BJ (cell line): ENCODE results near the gene SIRPA. TPM values are rescaled to one million over a fixed set of nuclear protein-coding genes. Genes with fewer than 3 reads are reported as not detected.

Experiments used
- CTCF ChIA-PET: fragments of 350-600 bp; formaldehyde crosslinking; extraction: SDS; loops from one replicate; lab custom pipeline; 2021; ENCODE audit warnings: antibody characterized with exemption, inconsistent platforms; lab: Yijun Ruan, JAX
- POLR2A ChIA-PET: fragments of 300-600 bp; sonication (Branson Sonifier 250); formaldehyde crosslinking; extraction: SDS; loops from one replicate; lab custom pipeline; 2021; ENCODE audit warnings: antibody characterized with exemption; lab: Charles Lee
- DNase-seq: peaks from one replicate; pipeline ENCODE4 v3.0.0-alpha.2; 2011; ENCODE audit warnings: low read depth
- H3K27me3 ChIP-seq: 2 replicates; pipeline ENCODE4 v1.6.0; 2011; ENCODE audit warnings: low read length; ENCODE audit not compliant: control insufficient read depth, insufficient read depth
- H3K36me3 ChIP-seq: 2 replicates; pipeline ENCODE4 v1.5.1; 2011; ENCODE audit warnings: low read length; ENCODE audit not compliant: control insufficient read depth, insufficient read depth
- H3K4me3 ChIP-seq: 2 replicates; pipeline ENCODE4 v1.5.1; 2011; ENCODE audit warnings: low read depth, mild to moderate bottlenecking, control low read depth, low read length
- polyA plus RNA-seq: library from polyadenylated mRNA; depleted of rRNA; stranded (reverse); fragments of >200 nt; gene quantifications from 2 replicates; pipeline ENCODE4 v1.2.3, GENCODE V29; 2011
- TF ChIP-seq, protein P1 (sequence below): IDR thresholded peaks from 2 replicates; pipeline ENCODE4 v1.5.1; 2011; ENCODE audit warnings: low read depth, mild to moderate bottlenecking, control low read depth, inconsistent platforms, low read length, moderate library complexity; ENCODE audit not compliant: insufficient read depth

The SIRPA gene
- polyA plus RNA-seq, 1 experiment, result 34.1 TPM

DNA sequence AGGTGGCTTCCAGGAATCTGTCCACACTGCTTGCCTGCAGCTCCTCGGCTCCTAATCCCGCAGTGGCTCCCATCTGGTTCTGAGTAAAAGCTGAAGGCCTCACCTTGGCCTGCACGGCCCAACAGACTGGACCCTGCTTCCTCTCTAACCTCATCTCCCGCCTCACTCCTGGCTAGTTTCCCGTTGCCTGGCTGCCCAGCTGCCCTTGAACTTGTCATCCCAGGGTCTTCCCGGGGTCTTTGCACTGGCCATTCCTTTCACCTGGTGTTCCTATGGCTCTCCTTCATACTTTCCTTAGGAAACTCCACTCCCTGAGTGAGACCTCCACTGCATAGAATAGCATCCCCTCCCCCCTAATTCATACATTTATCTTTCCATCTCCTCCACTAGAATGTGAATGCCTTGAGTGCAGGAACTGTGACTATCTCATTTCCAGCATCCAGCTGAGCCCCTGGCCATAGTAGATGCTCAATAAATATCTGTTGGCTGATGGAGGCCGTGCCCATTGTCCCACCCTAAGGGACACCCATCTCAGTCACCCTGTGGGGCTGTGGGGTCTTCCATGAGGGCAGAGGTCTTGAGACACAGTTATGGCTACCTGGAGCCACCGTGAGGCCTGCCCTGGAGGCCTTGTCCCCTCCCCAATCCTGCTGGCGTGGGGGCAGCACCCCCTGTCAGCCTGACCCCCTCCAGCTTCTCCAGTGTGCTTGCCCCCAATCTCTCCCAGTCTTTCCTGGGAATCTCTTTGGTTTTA, 9.1 kb upstream of the SIRPA start:
- POLR2A ChIA-PET, result no interaction called here
- CTCF ChIA-PET, result interaction anchor here (1.0 kb wide), 1 partner anchor 109 kb away, joined by 3 read pairs; no protein-coding TSS in a partner anchor

DNA sequence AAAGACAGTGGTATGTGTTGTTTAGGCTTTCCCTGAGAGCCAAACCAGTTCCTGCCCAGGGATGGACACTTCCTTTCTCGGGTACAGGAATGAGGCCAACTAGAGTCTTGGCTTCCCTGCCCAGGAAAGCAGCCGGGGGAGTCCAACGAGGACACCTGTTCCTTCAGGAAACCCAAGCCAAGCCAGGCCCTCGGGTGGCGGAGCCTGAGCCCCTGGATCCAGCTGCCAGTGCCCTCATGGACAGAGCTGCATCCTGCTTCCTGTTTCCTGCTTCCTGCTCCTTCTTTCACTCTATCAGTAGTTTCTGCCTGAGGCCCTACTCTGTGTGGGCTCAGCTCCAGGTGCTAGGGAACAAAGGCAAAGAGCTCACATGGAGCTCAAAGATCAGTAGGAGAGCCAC, 7.9 kb upstream of the SIRPA start:
- ChIA-PET CTCF (interaction anchor here (0.7 kb wide), 1 partner anchor 437 kb away, joined by 3 read pairs; no protein-coding TSS in a partner anchor), POLR2A (no interaction called here)

More for the DNA sequence above, 9.1 kb upstream of the SIRPA start:
- DNase-seq, result no peak
- TF ChIP-seq, protein P1, sequence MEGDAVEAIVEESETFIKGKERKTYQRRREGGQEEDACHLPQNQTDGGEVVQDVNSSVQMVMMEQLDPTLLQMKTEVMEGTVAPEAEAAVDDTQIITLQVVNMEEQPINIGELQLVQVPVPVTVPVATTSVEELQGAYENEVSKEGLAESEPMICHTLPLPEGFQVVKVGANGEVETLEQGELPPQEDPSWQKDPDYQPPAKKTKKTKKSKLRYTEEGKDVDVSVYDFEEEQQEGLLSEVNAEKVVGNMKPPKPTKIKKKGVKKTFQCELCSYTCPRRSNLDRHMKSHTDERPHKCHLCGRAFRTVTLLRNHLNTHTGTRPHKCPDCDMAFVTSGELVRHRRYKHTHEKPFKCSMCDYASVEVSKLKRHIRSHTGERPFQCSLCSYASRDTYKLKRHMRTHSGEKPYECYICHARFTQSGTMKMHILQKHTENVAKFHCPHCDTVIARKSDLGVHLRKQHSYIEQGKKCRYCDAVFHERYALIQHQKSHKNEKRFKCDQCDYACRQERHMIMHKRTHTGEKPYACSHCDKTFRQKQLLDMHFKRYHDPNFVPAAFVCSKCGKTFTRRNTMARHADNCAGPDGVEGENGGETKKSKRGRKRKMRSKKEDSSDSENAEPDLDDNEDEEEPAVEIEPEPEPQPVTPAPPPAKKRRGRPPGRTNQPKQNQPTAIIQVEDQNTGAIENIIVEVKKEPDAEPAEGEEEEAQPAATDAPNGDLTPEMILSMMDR, result no peak
- no peaks in the 10 kb centered on the region; the same call in 1 of the 2 replicates for H3K36me3 ChIP-seq
- no peaks in the 10 kb centered on the region; the same call in none of the 2 replicates for H3K27me3 ChIP-seq
- H3K4me3 ChIP-seq, result no peak overlapping the region

GRCh38 chr20:1887756-1888155, 7.5 kb upstream of the SIRPA start:
- TF ChIP-seq, protein P1, result no peak
- CTCF ChIA-PET, result interaction anchor here (0.7 to 1.7 kb wide), 3 partner anchors 111 to 436 kb away, joined by 3 to 5 read pairs (median 3); no protein-coding TSS in a partner anchor

More for the DNA sequence above, 7.9 kb upstream of the SIRPA start:
- no peak for DNase-seq
- no peaks in the 10 kb centered on the region; the same call in 1 of the 2 replicates for H3K36me3 ChIP-seq
- no peaks in the 10 kb centered on the region for H3K27me3 ChIP-seq
- TF ChIP-seq, protein P1, result no peak
- no peak overlapping the region for H3K4me3 ChIP-seq

GRCh38 chr20:1888796-1889463, 6.3 kb upstream of the SIRPA start:
- Histone ChIP-seq H3K4me3 (no peak overlapping the region), H3K36me3 (no peaks in the 10 kb centered on the region; the same call in 1 of the 2 replicates), H3K27me3 (no peaks in the 10 kb centered on the region)
- ChIA-PET CTCF (interaction anchor here (1.1 to 1.7 kb wide), 3 partner anchors 87 to 124 kb away, joined by 3 to 5 read pairs (median 5); no protein-coding TSS in a partner anchor), POLR2A (interaction anchor here (0.6 kb wide), 1 partner anchor 637 kb away, joined by 5 read pairs; no protein-coding TSS in a partner anchor)
- DNase-seq, result no peak
- TF ChIP-seq, protein P1, result no peak

More at GRCh38 chr20:1887756-1888155, 7.5 kb upstream of the SIRPA start:
- POLR2A ChIA-PET, result no interaction called here
- DNase-seq, result no peak
- H3K27me3 ChIP-seq, result no peaks in the 10 kb centered on the region
- H3K36me3 ChIP-seq, result no peaks in the 10 kb centered on the region; the same call in 1 of the 2 replicates
- no peak overlapping the region for H3K4me3 ChIP-seq
